ENCODE data around the gene ANGPTL1.

ANGPTL1 gene

GRCh38 chr1:178870944-178871343 lies at the start of gene ANGPTL1:
ANGPTL1 (minus strand) TSS chr1:178871077; CDS start chr1:178865776, 5,301 bp downstream.
- DNase-seq = no peak

- DNase-seq = no peak
Observed at GRCh38 chr1:178919581-178919980, 48.7 kb upstream of the ANGPTL1 start.

GRCh38 chr1:178918955-178919354 lies 48.1 kb upstream of the ANGPTL1 start:
- no peak for DNase-seq

- DNase-seq = no peak
Observed at GRCh38 chr1:178918308-178918707, 47.4 kb upstream of the ANGPTL1 start.

GRCh38 chr1:178916448-178917174 lies 45.7 kb upstream of the ANGPTL1 start:
- no peak for DNase-seq

- no peak for DNase-seq
Observed at GRCh38 chr1:178912597-178912996, 41.7 kb upstream of the ANGPTL1 start.

GRCh38 chr1:178910023-178910422 lies 39.1 kb upstream of the ANGPTL1 start:
- DNase-seq = no peak

GRCh38 chr1:178908358-178908757 lies 37.5 kb upstream of the ANGPTL1 start:
- DNase-seq = no peak

GRCh38 chr1:178901482-178902125 lies 30.7 kb upstream of the ANGPTL1 start:
- no peak for DNase-seq

GRCh38 chr1:178899402-178899801 lies 28.5 kb upstream of the ANGPTL1 start:
- no peak for DNase-seq

GRCh38 chr1:178898401-178898800 lies 27.5 kb upstream of the ANGPTL1 start:
- DNase-seq = no peak

- no peak for DNase-seq
Observed at GRCh38 chr1:178895928-178896327, 25.1 kb upstream of the ANGPTL1 start.

GRCh38 chr1:178886551-178886950 lies 15.7 kb upstream of the ANGPTL1 start:
- no peak for DNase-seq

- DNase-seq = no peak
Observed at GRCh38 chr1:178885869-178886268, 15.0 kb upstream of the ANGPTL1 start.

GRCh38 chr1:178881950-178882349 lies 11.1 kb upstream of the ANGPTL1 start:
- DNase-seq = no peak

- no peak for DNase-seq
Observed at GRCh38 chr1:178877896-178878295, 7.0 kb upstream of the ANGPTL1 start.

- no peak for DNase-seq
Observed at GRCh38 chr1:178875936-178876335, 5.1 kb upstream of the ANGPTL1 start.

- DNase-seq = no peak
Observed at GRCh38 chr1:178874966-178875365, 4.1 kb upstream of the ANGPTL1 start.

- no peak for DNase-seq
Observed at GRCh38 chr1:178871551-178872320, 859 bp upstream of the ANGPTL1 start.

- no peak for DNase-seq
Observed at GRCh38 chr1:178870221-178870620, 656 bp downstream of the ANGPTL1 start.

- DNase-seq = no peak
Observed at GRCh38 chr1:178869119-178869697, 1.7 kb downstream of the ANGPTL1 start.

GRCh38 chr1:178868706-178869105 lies 2.2 kb downstream of the ANGPTL1 start:
- DNase-seq = no peak

- no peak for DNase-seq
Observed at GRCh38 chr1:178867670-178868069, 3.2 kb downstream of the ANGPTL1 start.
